AML-193 (cell line): Measurements from ENCODE around the gene ARL2.
A peak's percentile ranks its signal among the peaks of the same experiment; 100 is the strongest.
"Not testable (repeated sequence)": the region's sequence is repeated elsewhere in the genome, so short reads cannot be mapped to it uniquely, and the experiment has no call there.

Experiments used
- DNase-seq, 2 experiments: peaks; one replicate each; lab custom pipeline; 2025; lab: John Stamatoyannopoulos, UW

Gene ARL2

DNA sequence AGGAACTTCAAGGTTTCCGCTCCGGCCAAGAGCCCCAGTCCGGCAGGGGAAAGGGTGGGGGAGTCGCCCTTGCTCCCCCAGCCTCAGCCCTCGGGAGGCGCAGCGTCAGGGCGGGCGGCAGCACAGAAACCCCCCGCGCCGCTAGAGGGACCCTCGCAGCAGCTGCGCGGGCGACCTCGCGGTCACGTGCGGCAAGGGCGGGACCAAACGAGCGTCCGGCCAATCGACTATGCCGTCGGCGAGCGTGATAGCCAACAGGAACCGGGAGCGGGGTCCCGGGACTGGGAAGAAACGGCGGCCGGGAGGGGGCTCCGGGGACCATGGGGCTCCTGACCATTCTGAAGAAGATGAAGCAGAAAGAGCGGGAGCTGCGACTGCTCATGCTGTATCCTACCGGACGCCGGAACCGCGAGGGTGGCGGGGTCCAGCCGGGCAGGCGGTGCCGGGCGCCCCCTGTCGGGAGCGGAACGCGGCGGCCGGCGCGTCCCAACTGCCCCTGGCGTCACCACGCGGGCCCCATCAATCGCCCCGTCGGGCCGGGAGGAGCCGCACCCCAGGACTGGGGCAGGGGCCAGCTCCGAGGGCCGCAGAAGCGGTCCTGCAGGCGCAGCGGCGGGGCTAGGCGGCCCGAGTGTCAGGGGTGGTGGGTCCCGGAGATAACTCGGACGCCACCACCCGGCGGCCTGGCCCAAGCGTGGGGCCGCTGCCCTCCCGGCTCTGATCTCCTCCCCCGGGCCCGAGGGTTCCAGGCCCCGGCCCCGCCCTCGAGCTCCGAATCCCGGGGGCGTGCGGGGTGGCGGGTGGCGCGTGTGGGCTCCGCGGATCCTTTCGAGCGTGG, at the start of gene ARL2:
TSS of gene ARL2 (plus strand) at position 273 of the 838 bp plus-strand sequence. CDS start at position 321, 48 bp downstream.
- peak; percentile 66 to 79 for DNase-seq

DNA sequence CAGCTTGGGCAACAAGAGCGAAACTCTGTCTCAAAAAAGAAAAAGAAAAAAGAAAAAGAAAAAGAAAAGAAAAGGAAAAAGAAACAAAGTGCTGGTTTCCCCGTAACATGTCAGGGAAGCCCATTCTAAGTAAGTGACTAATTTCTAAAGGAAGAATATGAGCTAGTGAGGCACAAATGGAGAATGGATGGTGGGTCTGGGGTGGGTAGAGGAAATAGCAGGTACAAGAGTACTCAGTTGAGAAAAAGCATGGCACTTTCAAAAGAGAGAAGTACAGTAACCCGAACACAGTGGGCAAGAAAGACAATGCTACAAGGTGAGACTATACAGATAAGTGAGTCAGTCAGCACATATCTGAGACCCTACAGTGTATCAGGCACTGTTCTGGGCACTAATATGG, 46.6 kb upstream of the ARL2 start:
- DNase-seq = no peak

DNA sequence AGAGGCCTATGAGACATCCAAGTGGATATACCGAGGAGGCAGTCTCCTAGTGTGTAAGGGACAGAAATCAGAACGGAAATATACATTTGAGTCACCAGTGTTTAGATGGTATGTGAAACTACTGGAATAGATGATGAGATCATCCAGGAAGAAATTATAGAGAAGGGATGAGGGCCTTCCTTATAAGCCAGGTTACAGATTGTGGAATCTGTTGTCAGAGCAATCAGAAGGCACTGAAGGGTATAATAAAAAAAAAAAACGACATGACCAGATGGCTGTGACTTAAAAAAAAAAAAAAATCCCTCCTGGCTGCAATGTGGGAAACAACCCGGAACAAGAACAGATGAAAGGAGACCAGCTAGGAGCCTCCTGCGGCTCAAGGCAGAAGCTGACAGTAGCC, 44.8 kb upstream of the ARL2 start:
- no peak for DNase-seq

DNA sequence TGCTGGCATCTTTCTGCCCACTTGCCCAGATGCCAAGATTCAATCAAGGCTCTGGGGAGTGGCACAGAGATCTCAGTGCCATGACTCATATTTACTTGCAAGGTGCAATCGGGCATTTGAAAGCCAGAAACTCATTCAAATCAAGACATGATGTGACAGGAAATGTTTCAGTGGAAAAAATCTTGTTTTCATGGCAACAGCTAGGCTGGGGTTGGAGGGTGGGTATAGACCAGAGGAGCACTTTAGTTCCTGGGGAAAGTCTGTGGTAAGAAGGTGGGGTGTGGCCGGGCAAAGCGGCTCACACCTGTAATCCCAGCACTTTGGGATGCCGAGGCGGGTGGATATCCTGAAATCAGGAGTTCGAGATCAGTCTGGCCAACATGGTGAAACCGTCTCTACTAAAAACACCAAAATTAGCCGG, 43.2 kb upstream of the ARL2 start:
- DNase-seq = no peak

DNA sequence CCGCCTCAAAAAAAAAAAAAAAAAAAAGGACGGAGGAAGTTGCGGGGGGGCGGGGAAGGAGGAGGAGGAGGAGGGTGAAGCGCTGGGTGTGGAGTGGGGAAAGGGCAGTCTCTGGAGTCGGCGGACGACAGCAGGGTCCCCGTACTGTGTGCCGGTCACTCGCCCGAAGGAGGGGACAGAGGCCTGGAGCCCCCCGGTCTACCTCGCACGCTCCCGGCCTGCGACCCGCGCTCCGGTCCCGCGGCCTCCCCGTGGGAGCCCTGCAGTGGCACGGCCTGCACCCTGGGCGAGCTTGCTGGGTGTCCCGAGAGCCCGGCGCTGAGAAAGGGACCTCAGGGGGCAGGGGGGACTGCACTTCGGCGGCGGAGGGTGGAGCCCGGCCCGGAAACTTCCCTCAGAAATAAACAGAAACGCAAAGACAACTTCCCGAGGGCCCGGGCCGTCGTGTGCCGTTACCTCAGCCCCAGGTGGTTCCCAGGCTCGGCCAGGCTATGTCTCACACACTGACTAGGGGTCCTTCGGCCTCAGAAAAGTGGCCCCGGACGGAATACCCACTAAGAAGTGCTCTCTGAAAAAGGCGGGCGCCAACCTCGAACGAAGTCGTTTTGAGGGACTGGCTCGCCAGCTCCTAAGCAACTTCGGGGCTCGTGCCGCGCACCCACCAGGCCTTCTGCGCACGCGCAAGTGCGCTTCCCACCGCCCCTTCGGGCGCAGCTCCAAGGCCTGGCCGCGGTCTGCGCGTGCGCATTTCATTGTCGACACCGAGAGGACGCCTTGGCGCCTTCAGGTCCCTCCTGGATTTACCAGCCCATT, 42.3 kb upstream of the ARL2 start, which contains the start of gene MAJIN:
TSS of gene MAJIN (minus strand) at position 688 of the 813 bp plus-strand sequence. CDS start 12,703 bp downstream, outside the sequence.
- no peak for DNase-seq

DNA sequence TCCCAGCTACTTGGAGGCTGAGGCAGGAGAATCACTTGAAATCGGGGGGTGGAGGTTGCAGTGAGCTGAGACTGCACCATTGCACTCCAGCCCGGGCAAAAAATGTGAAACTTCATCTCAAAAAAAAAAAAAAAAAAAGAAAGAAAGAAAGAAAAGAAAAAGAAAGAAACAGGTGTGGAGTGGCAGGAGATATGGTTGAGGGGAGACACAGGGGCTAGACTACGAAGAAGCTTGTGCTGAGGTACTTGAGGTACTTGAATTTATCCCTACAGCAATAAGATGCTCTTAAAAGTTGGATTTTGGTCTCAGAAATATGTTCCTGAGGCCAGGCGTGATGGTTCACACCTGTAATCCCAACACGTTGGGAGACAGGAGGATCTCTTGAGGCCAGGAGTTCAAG, 39.8 kb upstream of the ARL2 start:
- no peak for DNase-seq

DNA sequence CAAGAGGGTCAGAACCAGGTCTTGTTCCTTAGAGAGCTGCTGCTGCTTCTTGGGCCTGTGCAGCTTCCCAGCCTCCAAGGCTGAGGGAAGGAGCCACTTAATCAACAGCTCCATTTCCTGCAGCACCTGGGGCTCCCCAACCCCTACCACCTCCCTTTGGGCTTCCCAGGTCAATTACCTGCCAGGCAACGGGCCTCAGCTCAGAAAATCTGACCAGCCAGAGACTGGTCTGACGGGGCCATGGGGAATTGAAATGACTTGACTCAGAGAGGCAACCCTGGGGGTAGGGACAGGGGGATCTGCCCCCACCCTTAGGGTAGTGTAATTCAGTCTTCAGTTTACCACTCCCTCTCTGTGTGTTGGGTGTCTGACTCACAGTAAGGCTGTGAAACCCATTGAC, 37.3 kb upstream of the ARL2 start:
- DNase-seq = no peak

DNA sequence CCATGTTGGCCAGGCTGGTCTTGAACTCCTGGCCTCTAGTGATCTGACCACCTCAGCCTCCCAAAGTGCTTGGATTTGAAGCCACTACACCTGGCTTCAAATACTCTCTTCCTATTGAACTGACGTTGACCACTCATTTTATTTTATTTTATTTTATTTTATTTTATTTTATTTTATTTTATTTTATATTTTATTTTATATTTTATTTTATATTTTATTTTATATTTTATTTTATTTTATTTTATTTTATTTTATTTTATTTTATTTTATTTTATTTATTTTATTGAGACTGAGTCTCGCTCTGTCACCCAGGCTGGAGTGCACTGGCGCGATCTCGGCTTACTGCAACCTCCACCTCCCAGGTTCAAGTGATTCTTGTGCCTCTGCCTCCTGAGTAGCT, 30.6 kb upstream of the ARL2 start:
- DNase-seq = not testable (repeated sequence)

DNA sequence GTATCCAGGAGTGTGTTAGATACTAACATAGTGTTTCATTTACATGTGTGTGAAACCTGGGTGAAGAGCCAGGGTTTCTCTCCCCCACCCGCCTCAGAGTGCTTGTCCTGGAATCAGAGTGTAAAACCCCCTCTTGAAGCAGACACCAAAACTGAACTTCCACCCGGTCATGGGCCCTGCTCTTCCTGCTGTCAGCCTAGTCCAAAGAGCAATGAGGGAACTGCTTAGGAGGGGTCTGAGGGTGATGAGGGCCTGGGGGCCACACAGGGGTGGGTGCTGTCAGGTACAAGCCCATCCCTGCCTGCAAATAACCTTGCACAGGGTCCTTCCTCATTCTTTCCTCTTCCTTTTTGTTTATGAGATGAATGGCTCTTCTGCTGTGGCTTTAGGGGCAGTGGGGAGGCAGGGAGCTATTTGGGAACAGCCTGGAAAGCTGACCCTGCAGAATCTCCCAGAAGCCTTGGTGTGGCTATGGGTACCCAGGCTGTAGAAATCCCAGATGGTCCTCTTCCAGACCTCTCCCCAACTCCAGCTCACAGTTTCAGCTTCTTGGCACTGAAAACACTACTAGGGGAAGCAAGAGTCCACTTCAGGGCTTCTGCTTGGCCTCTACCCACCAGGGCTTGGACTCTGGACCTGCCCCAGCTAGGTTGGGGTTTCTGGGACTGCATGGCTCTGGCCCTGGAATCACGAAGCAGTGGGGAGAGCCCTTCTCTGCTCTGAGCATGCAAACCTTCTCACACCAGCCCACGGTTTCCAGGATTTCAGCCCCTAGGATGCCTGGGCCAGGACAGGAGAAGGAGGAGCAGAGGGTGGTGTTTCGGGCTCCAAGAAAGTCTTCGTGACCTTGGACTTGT, 25.7 kb upstream of the ARL2 start:
- no peak for DNase-seq

DNA sequence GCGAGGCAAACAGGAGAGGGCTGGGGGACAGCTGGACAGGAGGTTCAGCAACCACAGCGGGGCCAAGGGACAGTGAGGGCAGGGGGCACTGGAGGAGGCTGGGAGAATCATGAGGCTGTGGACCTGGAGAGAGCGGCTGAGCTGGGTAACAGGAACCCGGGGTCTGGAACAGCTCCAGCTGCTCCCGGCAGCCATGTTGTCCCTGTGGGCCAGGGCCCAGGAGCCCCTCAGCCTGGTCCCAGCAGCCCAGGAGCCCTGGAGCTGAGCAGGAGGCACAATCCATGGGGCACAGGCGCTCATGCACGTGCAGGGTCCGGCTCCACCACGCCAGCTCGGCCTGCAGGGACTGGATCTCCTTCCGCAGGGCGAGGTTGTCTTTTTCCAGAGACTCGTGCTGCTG, 24.5 kb upstream of the ARL2 start:
- no peak for DNase-seq

DNA sequence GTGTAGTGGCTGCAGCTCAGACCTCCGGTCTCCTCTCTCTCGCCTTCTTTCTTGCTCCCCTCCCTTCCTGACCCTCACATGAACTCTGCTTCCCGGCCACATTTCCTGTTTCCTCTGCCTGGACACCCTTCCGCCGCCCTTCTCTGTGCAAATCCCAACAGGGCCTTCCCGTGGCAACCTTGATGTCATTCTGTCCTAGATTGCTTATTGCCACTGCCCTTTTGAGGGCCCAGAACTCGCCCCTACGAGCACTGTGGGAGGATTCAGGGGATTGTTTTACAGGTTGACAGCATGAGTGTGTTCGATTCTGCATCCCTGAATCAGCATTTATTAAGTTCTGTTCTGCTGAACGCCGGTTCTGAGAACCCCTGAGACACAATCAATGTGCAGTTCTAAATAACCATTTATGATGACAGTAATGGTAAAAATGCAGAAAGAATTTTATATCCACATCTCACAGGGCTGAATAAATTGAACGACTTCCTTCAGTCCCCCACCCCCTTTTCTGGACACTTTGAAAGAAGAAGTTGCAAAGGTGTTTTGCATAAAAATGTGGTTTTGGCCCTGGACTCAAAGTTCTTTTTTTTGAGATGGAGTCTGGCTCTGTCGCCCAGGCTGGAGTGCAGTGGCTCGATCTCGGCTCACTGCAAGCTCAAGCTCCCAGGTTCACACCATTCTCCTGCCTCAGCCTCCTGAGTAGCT, 23.6 kb upstream of the ARL2 start:
- DNase-seq = peak; percentile 24 to 28

DNA sequence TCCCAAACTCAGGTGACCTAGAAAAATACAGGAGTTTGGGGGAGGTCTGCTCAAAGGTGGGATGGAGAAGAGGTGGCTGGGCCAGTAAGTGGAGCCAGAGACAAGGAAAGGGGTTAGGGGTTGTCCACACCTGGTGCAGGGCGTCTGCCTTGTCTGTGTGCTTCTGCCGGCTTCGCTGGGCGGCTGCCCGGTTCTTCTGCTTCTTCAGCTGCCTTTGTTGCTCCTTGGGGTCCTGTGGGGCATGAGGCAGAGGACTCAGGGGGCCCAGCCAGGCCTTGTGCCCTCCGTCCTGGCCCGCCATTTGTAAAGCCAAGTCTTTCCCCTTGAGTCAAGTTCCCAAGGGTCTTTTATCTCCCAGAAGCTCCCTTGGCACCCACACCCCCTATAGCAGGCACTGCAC, 19.6 kb upstream of the ARL2 start:
- DNase-seq = no peak

DNA sequence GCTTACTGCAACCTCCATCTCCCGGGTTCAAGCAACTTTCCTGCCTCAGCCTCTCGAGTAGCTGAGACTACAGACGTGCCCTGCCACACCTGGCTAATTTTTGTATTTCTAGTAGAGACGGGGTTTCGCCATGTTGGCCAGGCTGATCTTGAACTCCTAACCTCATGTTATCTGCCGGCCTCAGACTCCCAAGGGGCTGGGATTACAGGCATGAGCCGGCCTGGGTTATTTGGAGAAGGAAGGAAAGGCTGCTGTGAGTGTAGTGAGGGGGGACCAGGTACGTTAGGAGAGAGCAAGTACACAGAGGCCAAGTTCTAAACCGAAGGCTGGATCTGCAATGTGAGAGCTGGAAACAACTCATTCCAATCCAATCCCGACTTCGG, 17.6 kb upstream of the ARL2 start:
- no peak for DNase-seq

DNA sequence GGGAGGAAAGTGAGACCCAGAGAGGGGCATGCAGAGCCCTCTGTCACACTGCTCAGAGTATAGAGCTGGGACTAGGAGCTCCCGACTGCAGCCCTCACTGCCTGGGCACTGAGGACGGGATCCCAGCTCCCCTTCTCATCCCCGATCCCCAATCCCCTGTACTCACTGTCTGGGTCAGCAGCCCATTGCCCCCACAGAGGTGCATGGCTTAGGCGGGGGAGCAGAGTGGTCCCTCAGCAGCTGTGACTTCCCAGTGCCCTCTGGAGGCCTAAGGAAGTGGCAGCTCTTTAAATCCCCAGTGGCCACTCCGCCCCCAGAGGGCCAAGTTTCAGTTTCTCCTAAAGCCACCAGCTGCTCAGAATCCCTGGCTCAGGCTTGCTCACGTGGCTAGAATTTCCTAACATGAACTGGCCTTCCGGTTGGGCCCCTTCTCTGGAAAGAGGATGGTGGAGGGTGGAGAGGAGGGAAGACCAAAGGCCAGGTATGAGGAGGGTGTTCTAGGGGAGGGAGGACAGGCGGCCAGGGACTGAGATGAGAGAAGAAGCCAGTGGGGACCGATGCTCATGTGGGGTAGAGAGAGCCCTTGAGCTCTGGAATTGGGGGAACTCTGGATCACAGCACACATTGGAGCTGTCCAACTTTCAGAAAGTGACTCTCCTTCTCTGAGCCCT, 17.1 kb upstream of the ARL2 start, which contains the start of gene BATF2:
TSS of gene BATF2 (minus strand) at position 262 of the 671 bp plus-strand sequence. CDS start at position 205, 57 bp downstream.
- peak; percentile 22 to 29 for DNase-seq

DNA sequence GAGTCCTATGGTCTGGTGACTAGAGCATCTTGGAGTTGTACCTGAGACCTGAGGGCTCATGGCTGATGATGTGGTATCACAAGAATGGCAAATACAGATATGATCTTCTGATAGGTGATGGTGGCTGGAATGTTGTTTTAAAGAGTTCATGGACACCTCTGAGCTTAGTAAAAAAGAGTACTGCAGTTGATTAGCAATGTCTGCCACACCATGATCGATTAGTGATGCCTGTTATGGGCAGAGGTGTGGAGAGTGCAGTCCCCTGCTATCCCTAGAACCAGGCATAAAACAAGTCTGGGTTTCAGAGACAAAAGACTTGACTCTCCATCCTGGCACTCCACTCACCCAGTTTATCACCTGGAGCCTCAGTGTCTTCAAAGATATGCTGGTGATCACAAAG, 15.8 kb upstream of the ARL2 start:
- no peak for DNase-seq

DNA sequence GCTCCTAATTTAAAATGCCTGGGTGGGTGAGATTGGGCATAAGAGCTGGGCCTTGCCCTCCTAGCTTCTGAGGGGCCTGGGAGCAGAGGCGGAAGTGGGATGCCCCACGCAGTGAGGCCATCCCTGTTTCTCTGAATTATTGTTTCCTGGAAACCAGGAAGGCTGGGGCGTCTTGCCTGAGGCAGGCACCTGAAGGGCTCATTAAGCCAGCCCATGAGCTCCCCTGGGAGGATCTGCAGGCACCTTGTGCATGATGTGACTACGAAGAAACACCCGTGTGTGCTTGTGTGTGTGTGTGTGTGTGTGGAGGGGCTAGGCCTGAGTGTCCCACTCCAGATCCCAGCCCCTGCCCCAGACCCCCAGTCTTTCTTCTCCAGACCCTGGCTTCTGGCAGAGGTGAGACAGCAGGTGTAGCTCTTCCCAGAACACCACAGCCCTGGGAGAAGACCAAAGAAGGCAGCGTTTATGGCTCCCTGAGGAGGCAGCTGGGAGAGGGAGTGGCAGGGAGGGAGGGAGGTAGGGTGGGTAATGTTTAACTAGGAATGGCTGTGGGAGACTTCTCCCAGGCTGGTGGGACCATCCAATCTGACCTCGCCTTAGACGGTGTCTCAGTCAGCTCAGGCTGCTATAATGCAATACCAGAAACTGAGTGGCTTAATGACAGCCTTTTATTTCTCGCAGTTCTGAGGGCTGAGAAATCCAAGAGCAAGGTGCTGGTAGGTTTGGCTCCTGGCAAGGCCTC, 15.1 kb upstream of the ARL2 start:
- no peak for DNase-seq

DNA sequence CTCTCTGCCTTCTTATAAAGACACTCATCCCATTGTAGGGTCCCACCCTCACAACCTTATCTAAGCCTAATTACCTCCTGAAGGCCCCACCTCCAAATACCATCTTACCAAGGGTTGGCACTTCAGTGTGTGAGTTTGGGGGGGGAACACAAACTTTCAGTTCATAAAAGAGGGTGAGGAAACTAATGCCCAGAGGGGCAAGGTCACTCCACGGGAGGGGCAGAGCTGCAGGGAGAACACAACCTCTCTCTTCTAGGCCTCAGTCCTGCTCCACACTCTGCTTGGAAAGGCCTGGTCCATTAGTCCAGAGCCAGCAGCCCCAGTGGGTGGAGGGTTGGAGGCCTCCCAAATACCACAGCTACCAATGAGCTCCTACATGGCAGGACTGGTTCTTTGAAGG, 14.5 kb upstream of the ARL2 start:
- DNase-seq = no peak

DNA sequence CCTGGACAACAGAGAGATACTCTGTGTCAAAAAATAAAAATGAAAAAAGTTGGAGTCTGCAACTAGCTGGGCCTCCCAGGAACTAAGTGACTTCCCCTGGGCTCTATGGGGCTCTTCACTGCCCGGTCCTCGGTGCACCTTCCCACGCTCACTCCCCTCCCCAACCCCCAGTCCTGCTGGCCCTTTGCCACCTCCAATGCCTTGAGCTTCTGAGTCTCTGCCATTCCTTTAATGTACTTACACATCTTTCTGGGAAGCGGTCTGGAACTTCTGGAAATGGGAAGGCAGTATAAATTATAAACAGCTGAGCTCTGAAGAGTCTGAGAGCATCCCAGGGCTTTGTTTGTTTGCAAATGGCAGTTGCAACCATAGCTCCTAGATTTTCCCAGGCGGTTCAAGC, 11.3 kb upstream of the ARL2 start:
- no peak for DNase-seq

DNA sequence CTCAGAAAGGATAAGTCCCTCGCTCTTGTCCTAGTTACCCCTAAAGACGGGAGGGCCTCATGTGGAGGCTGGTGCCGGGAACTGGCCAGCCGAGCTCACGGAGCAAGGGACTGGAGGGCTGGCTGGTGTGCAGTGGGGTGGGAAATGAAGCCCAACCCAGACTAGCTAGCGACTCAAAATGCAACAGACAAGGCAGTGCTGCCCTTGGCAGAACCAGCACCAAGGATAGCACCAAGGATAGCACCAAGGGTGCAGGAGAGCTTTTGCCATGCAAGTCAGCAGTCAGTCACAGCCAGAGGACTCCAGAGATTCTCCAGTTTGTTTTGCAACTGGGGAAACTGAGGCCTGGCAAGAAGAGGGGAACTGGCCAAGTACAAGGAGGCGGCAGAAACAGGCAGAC, 10.7 kb upstream of the ARL2 start:
- DNase-seq = no peak

DNA sequence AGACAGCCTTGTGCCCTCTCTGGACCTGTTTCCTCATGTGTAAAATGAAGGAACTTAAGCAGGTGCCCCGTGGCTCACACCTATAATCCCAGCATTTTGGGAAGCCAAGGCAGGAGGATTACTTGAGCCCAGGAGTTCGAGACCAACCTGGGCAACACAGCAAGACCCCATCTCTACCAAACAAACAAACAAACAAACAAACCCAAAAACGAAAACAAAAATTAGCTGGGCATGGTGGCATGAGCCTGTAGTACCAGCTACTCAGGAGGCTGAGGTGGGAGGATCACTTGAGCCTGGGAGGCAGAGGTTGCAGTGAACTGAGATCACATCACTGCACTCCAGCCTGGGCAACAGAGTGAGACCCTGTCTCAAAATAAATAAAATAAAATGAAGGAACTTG, 10.0 kb upstream of the ARL2 start:
- not testable (repeated sequence) for DNase-seq
